ENCODE results near the gene TMEM14A.

DNA sequence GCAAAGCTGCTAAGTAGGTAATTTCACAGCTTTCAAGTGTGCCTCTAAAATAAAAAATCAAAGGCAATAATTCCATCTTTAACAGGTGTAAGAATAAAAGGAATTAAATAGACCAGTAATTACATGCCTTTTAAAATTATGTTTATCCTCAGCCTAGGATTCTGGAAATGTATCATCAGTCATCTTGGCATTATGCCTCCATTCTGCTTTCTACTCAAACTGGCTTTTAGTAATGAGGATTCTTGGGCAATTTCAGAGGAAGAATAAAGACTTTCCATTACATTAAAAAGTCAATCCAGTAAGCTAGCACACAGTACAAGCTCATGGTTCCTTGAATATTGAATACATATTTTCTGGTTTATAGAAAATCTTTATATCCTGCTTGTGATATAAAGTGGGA is 47.6 kb downstream of the TMEM14A start:
- TF ChIP-seq, protein P1, sequence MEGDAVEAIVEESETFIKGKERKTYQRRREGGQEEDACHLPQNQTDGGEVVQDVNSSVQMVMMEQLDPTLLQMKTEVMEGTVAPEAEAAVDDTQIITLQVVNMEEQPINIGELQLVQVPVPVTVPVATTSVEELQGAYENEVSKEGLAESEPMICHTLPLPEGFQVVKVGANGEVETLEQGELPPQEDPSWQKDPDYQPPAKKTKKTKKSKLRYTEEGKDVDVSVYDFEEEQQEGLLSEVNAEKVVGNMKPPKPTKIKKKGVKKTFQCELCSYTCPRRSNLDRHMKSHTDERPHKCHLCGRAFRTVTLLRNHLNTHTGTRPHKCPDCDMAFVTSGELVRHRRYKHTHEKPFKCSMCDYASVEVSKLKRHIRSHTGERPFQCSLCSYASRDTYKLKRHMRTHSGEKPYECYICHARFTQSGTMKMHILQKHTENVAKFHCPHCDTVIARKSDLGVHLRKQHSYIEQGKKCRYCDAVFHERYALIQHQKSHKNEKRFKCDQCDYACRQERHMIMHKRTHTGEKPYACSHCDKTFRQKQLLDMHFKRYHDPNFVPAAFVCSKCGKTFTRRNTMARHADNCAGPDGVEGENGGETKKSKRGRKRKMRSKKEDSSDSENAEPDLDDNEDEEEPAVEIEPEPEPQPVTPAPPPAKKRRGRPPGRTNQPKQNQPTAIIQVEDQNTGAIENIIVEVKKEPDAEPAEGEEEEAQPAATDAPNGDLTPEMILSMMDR (IDR thresholded peaks at IDR 0.05): no peak
- TF ChIP-seq EP300 (IDR thresholded peaks at IDR 0.05; ENCODE audit: low read depth) (no peak), POLR2A (IDR thresholded peaks at IDR 0.05) (no peak)
